Calu3 (cell line): ENCODE measurements around the gene PTPRA. TPM values are rescaled to one million over a fixed set of nuclear protein-coding genes. Genes with fewer than 3 reads are reported as not detected.

ENCODE experiments used
- BruUV-seq: library from RNA; stranded (reverse); fragments of 400-500 nt; replicated peaks from 2 replicates; lab custom pipeline; 2021; lab: Mats Ljungman, UMichigan
- CTCF ChIA-PET: fragments of 300-600 bp; sonication (Branson Sonifier 250); formaldehyde crosslinking; loops from one replicate; lab custom pipeline; 2022; ENCODE audit warnings: antibody characterized with exemption; lab: Charles Lee
- DNase-seq: peaks from one replicate; pipeline ENCODE4 v3.0.0; 2022
- H3K27ac Mint-ChIP-seq: one replicate; pipeline ENCODE4 v1.8.0; 2022; ENCODE audit warnings: mixed read lengths; ENCODE audit not compliant: unreplicated experiment
- H3K27me3 Mint-ChIP-seq: one replicate; pipeline ENCODE4 v1.8.0; 2022; ENCODE audit warnings: mixed read lengths; ENCODE audit not compliant: unreplicated experiment
- H3K36me3 Mint-ChIP-seq: one replicate; pipeline ENCODE4 v1.8.0; 2022; ENCODE audit warnings: mild to moderate bottlenecking, moderate library complexity, mixed read lengths; ENCODE audit not compliant: insufficient read depth, unreplicated experiment
- H3K4me1 Mint-ChIP-seq: one replicate; pipeline ENCODE4 v1.8.0; 2022; ENCODE audit warnings: mild to moderate bottlenecking, low read depth, mixed read lengths; ENCODE audit not compliant: unreplicated experiment
- H3K4me3 Mint-ChIP-seq: one replicate; pipeline ENCODE4 v1.8.0; 2022; ENCODE audit warnings: mild to moderate bottlenecking, low read depth, moderate library complexity, mixed read lengths; ENCODE audit not compliant: unreplicated experiment
- H3K9me3 Mint-ChIP-seq: one replicate; pipeline ENCODE4 v1.8.0; 2022; ENCODE audit warnings: low read depth, mixed read lengths; ENCODE audit not compliant: unreplicated experiment
- CTCF ChIP-seq: fragments of 200-600 bp; IDR thresholded peaks from one replicate; pipeline ENCODE4 v1.8.0; 2022; ENCODE audit warnings: antibody characterized with exemption; ENCODE audit not compliant: unreplicated experiment
- intact Hi-C: fragments of 100-400 bp; cut with micrococcal nuclease; formaldehyde crosslinking; loops from one replicate; pipeline ENCODE4 v1.10.0; 2022; ENCODE audit not compliant: unreplicated experiment
- total RNA-seq: library from RNA; stranded (reverse); gene quantifications from 2 replicates; pipeline ENCODE4 v1.2.3, GENCODE V29; 2022

The PTPRA gene
- total RNA-seq, 1 experiment from 2014 or later = 30.2 TPM

GRCh38 chr20:2946988-2947961 lies 74.0 kb downstream of the PTPRA start:
- Mint-ChIP-seq H3K36me3 (peaks cover 5% of the 10 kb centered on the region), H3K4me1 (no peaks in the 10 kb centered on the region), H3K9me3 (no peaks in the 10 kb centered on the region), H3K4me3 (no peak overlapping the region), H3K27ac (no peak overlapping the region), H3K27me3 (no peaks in the 10 kb centered on the region)
- TF ChIP-seq CTCF = no peak
- CTCF ChIA-PET = no interaction called here
- BruUV-seq = no TSS peak
- intact Hi-C loops = no loop called here
- no peak for DNase-seq

GRCh38 chr20:2948968-2949367 lies 75.7 kb downstream of the PTPRA start:
- BruUV-seq = no TSS peak
- intact Hi-C loops = no loop called here
- H3K4me1 Mint-ChIP-seq = no peaks in the 10 kb centered on the region
- no peak overlapping the region for H3K4me3 Mint-ChIP-seq
- H3K27me3 Mint-ChIP-seq = no peaks in the 10 kb centered on the region
- no peak for DNase-seq
- no peaks in the 10 kb centered on the region for H3K9me3 Mint-ChIP-seq
- H3K27ac Mint-ChIP-seq = no peak overlapping the region
- CTCF ChIA-PET = no interaction called here
- peaks cover 5% of the 10 kb centered on the region for H3K36me3 Mint-ChIP-seq
- no peak for TF ChIP-seq CTCF

GRCh38 chr20:2952766-2953165 lies 79.5 kb downstream of the PTPRA start:
- intact Hi-C loops = no loop called here
- Mint-ChIP-seq H3K36me3 (peaks cover 10% of the 10 kb centered on the region), H3K27ac (no peak overlapping the region), H3K27me3 (no peaks in the 10 kb centered on the region), H3K9me3 (no peaks in the 10 kb centered on the region), H3K4me3 (no peak overlapping the region), H3K4me1 (no peaks in the 10 kb centered on the region)
- CTCF ChIA-PET = no interaction called here
- BruUV-seq = no TSS peak
- TF ChIP-seq CTCF = no peak
- DNase-seq = no peak

- intact Hi-C loops = no loop called here
- no peaks in the 10 kb centered on the region for H3K9me3 Mint-ChIP-seq
- no peak for TF ChIP-seq CTCF
- peaks cover 10% of the 10 kb centered on the region for H3K36me3 Mint-ChIP-seq
- no peaks in the 10 kb centered on the region for H3K27me3 Mint-ChIP-seq
- H3K4me1 Mint-ChIP-seq = no peaks in the 10 kb centered on the region
- DNase-seq = no peak
- CTCF ChIA-PET = no interaction called here
- H3K4me3 Mint-ChIP-seq = no peak overlapping the region
- no peak overlapping the region for H3K27ac Mint-ChIP-seq
- no TSS peak for BruUV-seq
Measured at GRCh38 chr20:2955257-2955970, 82.1 kb downstream of the PTPRA start.
